Small intestine (tissue), 7 donors: ENCODE data around the gene SEMA5B. TPM values are rescaled to one million over a fixed set of nuclear protein-coding genes. Genes with fewer than 3 reads are reported as not detected.

Source experiments
- DNase-seq, 2 donors: peaks; one replicate each; pipeline versions ENCODE4 v3.0.0 to v3.0.0-alpha.2; 2013
- FAIRE-seq: peaks from 2 replicates; lab custom pipeline; 2012; peaks lifted over from hg19 to GRCh38; lab: Jason Lieb, UNC
- H3K27ac ChIP-seq, 3 donors: one replicate each; pipeline ENCODE4 v1.5.1; 2013; ENCODE audit warnings: low read length in 2 of 3, mild to moderate bottlenecking in 2 of 3, control low read depth in 1 of 3, inconsistent platforms in 1 of 3, low read depth in 1 of 3, moderate library complexity in 1 of 3
- H3K27me3 ChIP-seq, 3 donors: one replicate each; pipeline ENCODE4 v1.6.1; 2013; ENCODE audit warnings: low read length in 3 of 3, inconsistent platforms in 1 of 3; ENCODE audit not compliant: control insufficient read depth in 3 of 3, insufficient read depth in 3 of 3
- H3K36me3 ChIP-seq, 3 donors: one replicate each; pipeline ENCODE4 v1.6.1; 2013; ENCODE audit warnings: low read length in 3 of 3, inconsistent platforms in 1 of 3, low read depth in 1 of 3, mild to moderate bottlenecking in 1 of 3, moderate library complexity in 1 of 3; ENCODE audit not compliant: control insufficient read depth in 3 of 3, insufficient read depth in 2 of 3
- H3K4me1 ChIP-seq, 3 donors: one replicate each; pipeline ENCODE4 v1.6.1; 2013; ENCODE audit warnings: low read length in 2 of 3, inconsistent platforms in 1 of 3, low read depth in 1 of 3, mild to moderate bottlenecking in 1 of 3, moderate library complexity in 1 of 3; ENCODE audit not compliant: control insufficient read depth in 3 of 3, insufficient read depth in 2 of 3
- H3K4me3 ChIP-seq, 3 donors: one replicate each; pipeline ENCODE4 v1.5.1; 2013; ENCODE audit warnings: low read length in 3 of 3, control low read depth in 1 of 3, inconsistent platforms in 1 of 3, low read depth in 1 of 3, mild to moderate bottlenecking in 1 of 3, moderate library complexity in 1 of 3
- H3K9me3 ChIP-seq, 2 donors: one replicate each; pipeline ENCODE4 v1.6.1; 2013; ENCODE audit warnings: low read depth in 1 of 2, low read length in 1 of 2; ENCODE audit not compliant: control insufficient read depth in 2 of 2, insufficient read depth in 1 of 2
- WGBS, 3 donors: extraction: QIAGEN DNeasy Blood & Tissue Kit; methylation state at CpG; one replicate each; pipeline ENCODE4 v1.1.7; 2013; 5-methylcytosine and 5-hydroxymethylcytosine counted together
- polyA plus RNA-seq, 4 donors: library from polyadenylated mRNA; stranded (reverse) in 3 of 4; unstranded in 1 of 4; fragments of 200-250 nt in 3 of 4; fragments of 120-200 nt in 1 of 4; gene quantifications; one replicate each; pipeline versions ENCODE4 v1.2.1 to v1.2.3, GENCODE V29; 2013
- donor health status: healthy with polysubstance abuse.
- donor health status: control.
- donor health status: control.
- donor health status: Bipolar disorder and iron deficiency.
- donor health status: healthy.

SEMA5B gene
- polyA plus RNA-seq, 4 donors, result 0.75 to 4.0 (median 1.9) TPM; not detected in 1

- Histone ChIP-seq H3K36me3 (no peaks in the 10 kb centered on the region), H3K9me3 (no peaks in the 10 kb centered on the region), H3K27ac (no peak overlapping the region), H3K4me1 (peaks cover 0 to 16% (median 2%) of the 10 kb centered on the region in 3 donors), H3K27me3 (peaks cover 0 to 5% (median 0%) of the 10 kb centered on the region in 3 donors), H3K4me3 (no peak overlapping the region)
- WGBS, 3 donors, result 91 to 97% (median 94%) methylated on average over 4 of the region's 4 CpGs
- no peak for DNase-seq
- no peak for FAIRE-seq
These were observed 36.9 kb upstream of the SEMA5B start for GRCh38 chr3:123064506-123064905.

DNA sequence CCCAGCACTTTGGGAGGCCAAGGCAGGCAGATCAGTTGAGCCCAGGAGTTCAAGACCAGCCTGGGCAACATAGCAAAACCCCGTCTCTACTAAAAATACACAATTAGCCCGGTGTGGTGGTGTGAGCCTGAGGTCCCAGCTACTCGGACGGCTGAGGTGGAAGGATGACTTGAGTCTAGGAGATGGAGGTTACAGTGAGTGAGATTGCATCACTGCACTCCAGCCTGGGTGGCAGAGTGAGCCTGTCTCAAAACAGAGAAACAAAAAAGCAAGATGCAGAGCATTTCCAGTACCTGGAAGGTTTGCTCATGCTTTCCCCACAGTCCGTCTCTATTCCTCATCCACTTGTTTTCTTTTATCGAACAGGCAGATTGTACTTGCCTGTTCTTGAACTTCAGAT lies 35.5 kb upstream of the SEMA5B start:
- Histone ChIP-seq H3K27me3 (peaks cover 0 to 5% (median 0%) of the 10 kb centered on the region in 3 donors), H3K9me3 (no peaks in the 10 kb centered on the region), H3K4me3 (no peak overlapping the region), H3K27ac (no peak overlapping the region), H3K36me3 (no peaks in the 10 kb centered on the region), H3K4me1 (peaks cover 0 to 5% (median 0%) of the 10 kb centered on the region in 3 donors)
- DNase-seq (no peak), FAIRE-seq (no peak)
- WGBS, 3 donors, result 88 to 94% (median 93%) methylated on average over 6 of the region's 6 CpGs

GRCh38 chr3:123061856-123062255 lies 34.3 kb upstream of the SEMA5B start:
- no peak for FAIRE-seq
- no peaks in the 10 kb centered on the region for H3K36me3 ChIP-seq
- H3K4me3 ChIP-seq, result no peak overlapping the region
- peaks cover 0 to 5% (median 0%) of the 10 kb centered on the region in 3 donors for H3K27me3 ChIP-seq
- no peaks in the 10 kb centered on the region for H3K9me3 ChIP-seq
- WGBS, 3 donors, result 16 to 57% (median 32%) methylated on average over 7 of the region's 7 CpGs
- peak in 1 of 2 donors; percentile 16 for DNase-seq
- H3K27ac ChIP-seq, result no peak overlapping the region
- H3K4me1 ChIP-seq, result peaks cover 0 to 3% (median 0%) of the 10 kb centered on the region in 3 donors

GRCh38 chr3:123060054-123060453 lies 32.5 kb upstream of the SEMA5B start:
- Histone ChIP-seq H3K4me1 (no peaks in the 10 kb centered on the region), H3K4me3 (no peak overlapping the region), H3K36me3 (no peaks in the 10 kb centered on the region), H3K27me3 (peaks cover 0 to 8% (median 0%) of the 10 kb centered on the region in 3 donors), H3K27ac (no peak overlapping the region), H3K9me3 (no peaks in the 10 kb centered on the region)
- no peak for DNase-seq
- FAIRE-seq, result no peak

- H3K9me3 ChIP-seq, result no peaks in the 10 kb centered on the region
- DNase-seq (no peak), FAIRE-seq (no peak)
- H3K27me3 ChIP-seq, result peaks cover 0 to 15% (median 0%) of the 10 kb centered on the region in 3 donors
- 79 to 90% (median 80%) methylated on average over 5 of the region's 5 CpGs for WGBS, 3 donors
- H3K4me3 ChIP-seq, result no peak overlapping the region
- H3K4me1 ChIP-seq, result peaks cover 0 to 2% (median 0%) of the 10 kb centered on the region in 3 donors
- no peaks in the 10 kb centered on the region for H3K36me3 ChIP-seq
- no peak overlapping the region for H3K27ac ChIP-seq
These were observed 30.9 kb upstream of the SEMA5B start for GRCh38 chr3:123058505-123058904.

DNA sequence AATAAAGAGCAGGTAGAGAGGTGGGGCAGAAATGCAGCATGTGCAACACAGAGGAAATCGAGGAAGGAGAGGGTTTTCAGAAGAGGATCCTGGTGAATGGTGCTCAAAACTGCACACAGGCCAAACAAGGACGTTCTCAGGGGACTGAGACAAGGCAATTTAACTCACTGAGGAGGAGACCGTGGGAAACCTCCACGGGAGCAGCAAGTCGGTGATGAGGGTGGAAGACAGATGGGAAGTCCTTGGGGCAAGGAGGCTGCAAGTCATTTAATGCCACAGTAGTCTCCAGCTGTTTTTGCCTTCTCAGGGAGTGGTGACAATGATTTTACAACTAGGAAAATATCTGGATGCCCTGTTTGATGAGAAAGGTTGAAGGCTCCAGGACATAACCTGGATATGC lies 27.8 kb upstream of the SEMA5B start:
- Histone ChIP-seq H3K36me3 (no peaks in the 10 kb centered on the region), H3K4me3 (no peak overlapping the region), H3K27me3 (peaks cover 0 to 10% (median 0%) of the 10 kb centered on the region in 3 donors), H3K4me1 (peaks cover 0 to 2% (median 0%) of the 10 kb centered on the region in 3 donors), H3K27ac (no peak overlapping the region), H3K9me3 (no peaks in the 10 kb centered on the region)
- DNase-seq (no peak), FAIRE-seq (no peak)
- WGBS, 3 donors, result 66 to 81% (median 72%) methylated on average over 5 of the region's 5 CpGs

DNA sequence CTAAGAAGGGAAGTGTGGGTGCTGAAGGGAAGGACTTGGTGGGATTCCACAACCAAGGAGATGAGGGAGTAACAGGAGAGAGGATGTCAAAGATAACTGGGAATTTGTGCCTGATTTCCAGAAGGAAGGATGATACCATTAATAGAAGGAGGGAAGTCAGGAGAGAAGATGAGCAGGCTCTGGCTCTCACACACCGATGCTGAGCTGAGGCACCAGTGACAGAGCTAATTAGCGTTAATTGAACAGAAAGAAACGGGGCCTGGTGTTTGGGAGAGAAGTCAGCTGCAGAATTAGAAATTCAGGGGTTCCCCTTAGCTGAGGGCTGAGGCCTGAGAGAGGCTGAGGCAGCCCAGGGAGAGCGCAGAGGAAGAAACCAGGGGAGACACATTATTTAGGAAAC lies 27.4 kb upstream of the SEMA5B start:
- FAIRE-seq (no peak), DNase-seq (no peak)
- Histone ChIP-seq H3K4me1 (peaks cover 0 to 2% (median 0%) of the 10 kb centered on the region in 3 donors), H3K27ac (no peak overlapping the region), H3K36me3 (no peaks in the 10 kb centered on the region), H3K9me3 (no peaks in the 10 kb centered on the region), H3K27me3 (peaks cover 0 to 10% (median 0%) of the 10 kb centered on the region in 3 donors), H3K4me3 (no peak overlapping the region)
- 77 to 88% (median 84%) methylated on average over 4 of the region's 4 CpGs for WGBS, 3 donors

- 61 to 79% (median 73%) methylated on average over 5 of the region's 5 CpGs for WGBS, 3 donors
- H3K4me1 ChIP-seq, result peaks cover 0 to 2% (median 0%) of the 10 kb centered on the region in 3 donors
- FAIRE-seq (no peak), DNase-seq (no peak)
- H3K27ac ChIP-seq, result no peak overlapping the region
- no peaks in the 10 kb centered on the region for H3K36me3 ChIP-seq
- no peaks in the 10 kb centered on the region for H3K9me3 ChIP-seq
- no peak overlapping the region for H3K4me3 ChIP-seq
- peaks cover 0 to 10% (median 0%) of the 10 kb centered on the region in 3 donors for H3K27me3 ChIP-seq
These were observed 26.7 kb upstream of the SEMA5B start for GRCh38 chr3:123054109-123054778.
